ENCODE measurements around the gene PPP2R3B. TPM values are rescaled to one million over a fixed set of nuclear protein-coding genes. Genes with fewer than 3 reads are reported as not detected.

Gene PPP2R3B
- total RNA-seq, 1 donor from 2014 or later, result 53.4 TPM

- TF ChIP-seq CTCF (conservative IDR thresholded peaks at IDR 0.05), result no peak
- Mint-ChIP-seq H3K36me3 (peaks cover 14% of the 10 kb centered on the region), H3K27ac (no peak overlapping the region), H3K4me1 (ENCODE audit: unreplicated experiment) (no peaks in the 10 kb centered on the region), H3K27me3 (peaks cover 3% of the 10 kb centered on the region), H3K4me3 (no peak overlapping the region), H3K9me3 (no peaks in the 10 kb centered on the region)
- no peak for DNase-seq (ENCODE audit: extremely low spot score, unreplicated experiment)
Observed at GRCh38 chrX:314781-315595, 71.7 kb downstream of the PPP2R3B start.

GRCh38 chrX:314049-314448, 72.7 kb downstream of the PPP2R3B start:
- Mint-ChIP-seq H3K9me3 (no peaks in the 10 kb centered on the region), H3K36me3 (peaks cover 17% of the 10 kb centered on the region), H3K27me3 (peaks cover 3% of the 10 kb centered on the region), H3K4me1 (ENCODE audit: unreplicated experiment) (no peaks in the 10 kb centered on the region), H3K4me3 (no peak overlapping the region), H3K27ac (no peak overlapping the region)
- DNase-seq (ENCODE audit: extremely low spot score, unreplicated experiment), result no peak
- TF ChIP-seq CTCF (conservative IDR thresholded peaks at IDR 0.05), result no peak

GRCh38 chrX:313546-313945, 73.2 kb downstream of the PPP2R3B start:
- Mint-ChIP-seq H3K9me3 (no peaks in the 10 kb centered on the region), H3K27me3 (peaks cover 3% of the 10 kb centered on the region), H3K36me3 (peaks cover 17% of the 10 kb centered on the region), H3K4me3 (no peak overlapping the region), H3K4me1 (ENCODE audit: unreplicated experiment) (no peaks in the 10 kb centered on the region), H3K27ac (no peak overlapping the region)
- no peak for TF ChIP-seq CTCF (conservative IDR thresholded peaks at IDR 0.05)
- DNase-seq (ENCODE audit: extremely low spot score, unreplicated experiment), result no peak

GRCh38 chrX:312621-313331, 73.9 kb downstream of the PPP2R3B start:
- no peak for TF ChIP-seq CTCF (conservative IDR thresholded peaks at IDR 0.05)
- Mint-ChIP-seq H3K27me3 (no peaks in the 10 kb centered on the region), H3K4me1 (ENCODE audit: unreplicated experiment) (no peaks in the 10 kb centered on the region), H3K36me3 (peaks cover 13% of the 10 kb centered on the region), H3K9me3 (no peaks in the 10 kb centered on the region), H3K27ac (no peak overlapping the region), H3K4me3 (no peak overlapping the region)
- no peak for DNase-seq (ENCODE audit: extremely low spot score, unreplicated experiment)

- peaks cover 16% of the 10 kb centered on the region for H3K36me3 Mint-ChIP-seq
- H3K9me3 Mint-ChIP-seq, result no peaks in the 10 kb centered on the region
- no peaks in the 10 kb centered on the region for H3K27me3 Mint-ChIP-seq
- no peak for TF ChIP-seq CTCF (conservative IDR thresholded peaks at IDR 0.05)
- no peak overlapping the region for H3K27ac Mint-ChIP-seq
- no peak for DNase-seq (ENCODE audit: extremely low spot score, unreplicated experiment)
- H3K4me1 Mint-ChIP-seq (ENCODE audit: unreplicated experiment), result no peaks in the 10 kb centered on the region
- H3K4me3 Mint-ChIP-seq, result no peak overlapping the region
Observed at GRCh38 chrX:311156-312129, 75.3 kb downstream of the PPP2R3B start.

Data from type B pancreatic cell (in vitro differentiated cells).